ENCODE data around the gene ARHGAP33.

Gene ARHGAP33

DNA sequence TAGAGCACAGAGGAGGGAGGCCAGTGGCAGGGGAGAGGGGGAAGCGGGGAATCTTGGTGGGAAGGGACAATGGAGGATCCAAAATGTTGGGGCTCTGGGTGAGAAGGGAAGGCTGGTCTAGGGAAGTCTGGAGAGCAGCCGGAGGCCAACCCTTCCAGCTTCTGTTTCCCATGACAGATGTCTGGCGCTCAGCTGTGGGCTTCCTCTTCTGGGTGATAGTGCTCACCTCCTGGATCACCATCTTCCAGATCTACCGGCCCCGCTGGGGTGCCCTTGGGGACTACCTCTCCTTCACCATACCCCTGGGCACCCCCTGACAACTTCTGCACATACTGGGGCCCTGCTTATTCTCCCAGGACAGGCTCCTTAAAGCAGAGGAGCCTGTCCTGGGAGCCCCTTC is 28.8 kb upstream of the ARHGAP33 start:
- TF ChIP-seq, protein P1, sequence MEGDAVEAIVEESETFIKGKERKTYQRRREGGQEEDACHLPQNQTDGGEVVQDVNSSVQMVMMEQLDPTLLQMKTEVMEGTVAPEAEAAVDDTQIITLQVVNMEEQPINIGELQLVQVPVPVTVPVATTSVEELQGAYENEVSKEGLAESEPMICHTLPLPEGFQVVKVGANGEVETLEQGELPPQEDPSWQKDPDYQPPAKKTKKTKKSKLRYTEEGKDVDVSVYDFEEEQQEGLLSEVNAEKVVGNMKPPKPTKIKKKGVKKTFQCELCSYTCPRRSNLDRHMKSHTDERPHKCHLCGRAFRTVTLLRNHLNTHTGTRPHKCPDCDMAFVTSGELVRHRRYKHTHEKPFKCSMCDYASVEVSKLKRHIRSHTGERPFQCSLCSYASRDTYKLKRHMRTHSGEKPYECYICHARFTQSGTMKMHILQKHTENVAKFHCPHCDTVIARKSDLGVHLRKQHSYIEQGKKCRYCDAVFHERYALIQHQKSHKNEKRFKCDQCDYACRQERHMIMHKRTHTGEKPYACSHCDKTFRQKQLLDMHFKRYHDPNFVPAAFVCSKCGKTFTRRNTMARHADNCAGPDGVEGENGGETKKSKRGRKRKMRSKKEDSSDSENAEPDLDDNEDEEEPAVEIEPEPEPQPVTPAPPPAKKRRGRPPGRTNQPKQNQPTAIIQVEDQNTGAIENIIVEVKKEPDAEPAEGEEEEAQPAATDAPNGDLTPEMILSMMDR (IDR thresholded peaks at IDR 0.05; ENCODE audit: control insufficient read depth, extremely low read depth, insufficient read depth) = no peak
- peak overlapping the region; percentile 98 for H3K4me3 ChIP-seq (ENCODE audit: low read depth, low read length)
- DNase-seq (ENCODE audit: low read depth) = no peak

DNA sequence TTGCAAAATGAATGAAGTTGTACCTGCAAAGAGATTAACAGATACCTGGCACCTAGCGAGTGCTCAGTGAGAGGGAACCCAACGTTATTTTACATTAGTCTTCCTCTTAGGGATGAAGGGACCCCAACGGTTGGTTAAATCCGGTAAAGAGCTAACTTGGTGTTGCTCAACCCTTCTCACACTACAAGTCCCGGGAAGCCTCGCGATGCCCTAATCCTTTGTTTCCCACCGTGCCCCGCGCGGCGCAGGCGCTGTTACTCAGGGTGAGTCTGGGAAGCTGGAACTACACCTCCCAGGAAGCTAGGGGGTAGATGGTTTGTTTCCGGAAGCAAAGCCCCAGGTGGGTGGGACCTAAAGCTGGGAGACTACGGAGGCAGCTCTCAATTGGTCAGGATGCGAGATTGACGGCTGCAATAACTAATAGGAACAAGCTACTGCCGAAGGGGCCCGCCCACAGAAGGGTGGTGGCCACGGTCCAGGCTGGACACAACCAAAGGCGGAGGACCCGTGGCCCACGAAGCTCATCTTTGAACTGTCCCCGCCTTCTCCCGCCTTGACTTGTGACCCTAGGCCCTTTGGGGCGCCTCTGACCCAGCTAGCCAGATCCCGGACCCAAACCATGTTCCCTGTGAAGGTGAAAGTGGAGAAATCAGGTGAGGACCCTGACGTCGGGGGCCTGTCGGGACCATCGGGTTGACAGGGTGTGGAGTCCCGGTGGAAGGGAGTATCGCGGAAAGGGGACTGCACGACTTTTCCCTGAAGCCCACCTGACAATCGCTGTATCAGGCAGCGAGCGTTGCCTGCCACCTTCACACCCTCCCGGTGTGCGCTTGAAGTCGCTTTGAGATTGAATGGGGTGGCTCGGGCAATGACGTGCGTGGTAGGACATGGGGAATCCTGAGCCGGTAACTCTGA is 27.0 kb upstream of the ARHGAP33 start, which contains the start of gene LIN37:
Gene LIN37, plus strand, starts transcription at position 471 of the 915 bp plus-strand sequence. Its CDS starts 149 bp downstream, at position 620.
- DNase-seq (ENCODE audit: low read depth) = peak; percentile 98
- peak within 1 kb of the TSS; percentile 89 for H3K4me3 ChIP-seq (ENCODE audit: low read depth, low read length)
- TF ChIP-seq, protein P1 (IDR thresholded peaks at IDR 0.05; ENCODE audit: control insufficient read depth, extremely low read depth, insufficient read depth) = no peak

- TF ChIP-seq, protein P1 (IDR thresholded peaks at IDR 0.05; ENCODE audit: control insufficient read depth, extremely low read depth, insufficient read depth) = no peak
- no peak for DNase-seq (ENCODE audit: low read depth)
- no peak overlapping the region for H3K4me3 ChIP-seq (ENCODE audit: low read depth, low read length)
Measured at GRCh38 chr19:35750167-35750566, 25.2 kb upstream of the ARHGAP33 start.

- TF ChIP-seq, protein P1 (IDR thresholded peaks at IDR 0.05; ENCODE audit: control insufficient read depth, extremely low read depth, insufficient read depth) = no peak
- no peak for DNase-seq (ENCODE audit: low read depth)
- H3K4me3 ChIP-seq (ENCODE audit: low read depth, low read length) = no peak overlapping the region
Measured at GRCh38 chr19:35751839-35752745, 23.3 kb upstream of the ARHGAP33 start.

DNA sequence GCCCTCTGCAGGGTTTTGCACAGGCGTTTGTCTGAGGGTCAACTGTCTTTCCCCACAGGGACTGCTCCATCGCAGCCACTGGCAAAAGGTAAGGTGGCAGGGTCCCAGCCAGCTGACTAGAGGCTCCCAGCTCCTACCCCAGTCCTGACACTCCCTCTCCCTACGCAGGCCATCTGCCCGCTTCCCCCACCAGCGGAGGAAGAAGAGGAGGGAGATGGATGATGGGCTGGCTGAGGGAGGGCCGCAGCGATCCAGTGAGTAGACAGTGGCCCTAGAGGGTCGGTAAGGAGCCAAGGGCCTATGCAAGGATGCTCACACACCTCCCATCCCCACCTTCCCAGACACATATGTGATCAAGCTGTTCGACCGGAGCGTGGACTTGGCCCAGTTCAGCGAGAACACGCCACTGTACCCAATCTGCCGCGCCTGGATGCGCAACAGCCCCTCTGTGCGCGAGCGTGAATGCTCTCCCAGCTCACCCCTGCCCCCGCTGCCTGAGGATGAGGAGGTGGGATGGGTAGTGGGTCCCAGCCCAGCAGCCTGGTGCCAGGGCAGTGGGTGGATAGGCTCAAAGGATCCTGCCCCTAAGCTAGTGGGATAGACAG is 22.5 kb upstream of the ARHGAP33 start:
- DNase-seq (ENCODE audit: low read depth) = no peak
- TF ChIP-seq, protein P1 (IDR thresholded peaks at IDR 0.05; ENCODE audit: control insufficient read depth, extremely low read depth, insufficient read depth) = no peak
- H3K4me3 ChIP-seq (ENCODE audit: low read depth, low read length) = no peak overlapping the region

- DNase-seq (ENCODE audit: low read depth) = no peak
- no peak overlapping the region for H3K4me3 ChIP-seq (ENCODE audit: low read depth, low read length)
- TF ChIP-seq, protein P1 (IDR thresholded peaks at IDR 0.05; ENCODE audit: control insufficient read depth, extremely low read depth, insufficient read depth) = no peak
Measured at GRCh38 chr19:35753634-35754369, 21.6 kb upstream of the ARHGAP33 start.

Data from LNCaP clone FGC (cell line).